Gastroesophageal sphincter (tissue), 4 donors: ENCODE measurements around the gene PPM1H. TPM values are rescaled to one million over a fixed set of nuclear protein-coding genes. Genes with fewer than 3 reads are reported as not detected.

ENCODE experiments used
- ATAC-seq: fragments of 150-250 bp; one replicate; pipeline ENCODE4 v1.9.1; 2016; ENCODE audit warnings: mild to moderate bottlenecking, moderate library complexity
- H3K27ac ChIP-seq, 4 donors: fragments of 200-600 bp; sonication (generic) in 3 of 4; 1 replicate in 3 of 4; 2 replicates in 1 of 4; pipeline ENCODE4 v1.5.1; 2016 to 2019
- H3K27me3 ChIP-seq: fragments of 200-600 bp; sonication (generic); one replicate; pipeline ENCODE4 v1.5.1; 2019
- H3K36me3 ChIP-seq, 2 donors: fragments of 200-600 bp; sonication (generic); one replicate each; pipeline ENCODE4 v1.5.1; 2019; ENCODE audit warnings: control low read depth in 1 of 2
- H3K4me1 ChIP-seq, 3 donors: fragments of 200-600 bp; sonication (generic); 1 replicate in 2 of 3; 2 replicates in 1 of 3; pipeline ENCODE4 v1.5.1; 2016 to 2019; ENCODE audit warnings: control low read depth in 2 of 3
- H3K4me3 ChIP-seq, 2 donors: fragments of 200-600 bp; sonication (generic); one replicate each; pipeline ENCODE4 v1.5.1; 2019; ENCODE audit warnings: mild to moderate bottlenecking in 1 of 2, moderate library complexity in 1 of 2
- H3K9me3 ChIP-seq, 3 donors: fragments of 200-600 bp; sonication (generic); one replicate each; pipeline ENCODE4 v1.5.1; 2017 to 2019; ENCODE audit warnings: control low read depth in 2 of 3
- EP300 ChIP-seq: sonication (generic); formaldehyde crosslinking; IDR thresholded peaks from one replicate; pipeline ENCODE4 v1.6.1; 2017; ENCODE audit warnings: antibody characterized with exemption, mild to moderate bottlenecking
- POLR2A ChIP-seq, 2 donors: fragments of 450-650 bp; IDR thresholded peaks; one replicate each; pipeline ENCODE4 v1.6.1; 2017; ENCODE audit warnings: antibody characterized with exemption in 2 of 2, mild to moderate bottlenecking in 2 of 2, moderate library complexity in 1 of 2
- POLR2AphosphoS5 ChIP-seq: sonication (generic); formaldehyde crosslinking; IDR thresholded peaks from one replicate; pipeline ENCODE4 v1.6.1; 2017; ENCODE audit warnings: antibody characterized with exemption
- WGBS, 2 donors: methylation state at CpG; one replicate each; pipeline ENCODE4 v1.1.5; 2018; ENCODE audit warnings: low coverage in 1 of 2; 5-methylcytosine and 5-hydroxymethylcytosine counted together
- total RNA-seq, 4 donors: library from RNA; depleted of rRNA; stranded (reverse); fragments of >200 nt; gene quantifications; one replicate each; pipeline ENCODE4 v1.1.0, GENCODE V29; 2016
- TF ChIP-seq, protein P1 (sequence below), 4 experiments: fragments of 200-600 bp in 2 of 4; fragments of 450-650 bp in 2 of 4; sonication (generic) in 1 of 4; IDR thresholded peaks; one replicate each; pipeline ENCODE4 v1.5.1; 2017 to 2019; ENCODE audit warnings: antibody characterized with exemption in 4 of 4, mild to moderate bottlenecking in 2 of 4, moderate library complexity in 2 of 4

The PPM1H gene
- total RNA-seq, 4 donors from 2014 or later, result 1.3 to 1.9 (median 1.6) TPM

DNA sequence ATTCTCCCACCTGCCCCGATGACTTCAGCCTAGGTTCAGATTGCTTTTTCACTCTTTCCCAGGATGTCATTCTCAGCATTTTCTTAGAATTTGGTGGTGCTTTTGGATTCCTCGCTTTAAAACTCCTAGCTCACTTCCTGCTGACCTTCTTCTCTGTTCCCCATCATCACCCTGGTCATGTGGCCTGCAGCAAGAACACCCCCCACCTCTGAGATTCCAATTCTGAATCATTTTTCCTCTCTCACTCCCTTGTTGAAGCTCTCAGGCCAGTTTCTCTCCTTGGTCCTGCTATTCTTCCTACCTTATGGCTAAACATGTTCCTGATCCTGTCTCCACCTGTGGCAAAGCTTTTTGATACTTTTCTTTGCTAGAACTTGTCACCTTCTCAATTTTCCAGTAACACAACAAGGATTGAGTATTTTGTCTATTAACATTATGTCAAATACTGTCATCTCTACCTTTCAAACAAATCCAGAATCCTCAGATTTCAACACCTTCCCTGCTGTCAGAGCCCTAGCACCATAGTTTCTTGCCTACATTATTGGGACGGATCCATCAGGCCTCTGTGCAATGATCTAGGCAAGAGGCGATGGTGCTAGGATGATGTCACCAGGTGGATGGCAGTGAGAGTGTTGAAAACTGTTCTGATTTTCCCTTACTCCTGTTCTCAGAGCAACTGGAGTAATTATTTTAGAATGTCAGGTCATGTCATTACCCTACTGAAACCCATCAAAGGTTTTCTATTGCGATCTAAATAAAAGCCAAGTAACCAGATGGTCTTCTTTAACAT is 234.7 kb downstream of the PPM1H start:
- Histone ChIP-seq H3K27me3 (no peaks in the 10 kb centered on the region), H3K4me1 (peaks cover 0 to 19% (median 7%) of the 10 kb centered on the region in 3 donors), H3K9me3 (no peaks in the 10 kb centered on the region), H3K27ac (no peak overlapping the region), H3K4me3 (no peak overlapping the region), H3K36me3 (no peaks in the 10 kb centered on the region)
- no peak for ATAC-seq
- WGBS, 2 donors, result 93 to 100% methylated on average over 4 to 5 of the region's 5 CpGs
- TF ChIP-seq POLR2AphosphoS5 (no peak), POLR2A (IDR thresholded peaks at IDR 0.05) (no peak), EP300 (no peak)
- TF ChIP-seq, protein P1, sequence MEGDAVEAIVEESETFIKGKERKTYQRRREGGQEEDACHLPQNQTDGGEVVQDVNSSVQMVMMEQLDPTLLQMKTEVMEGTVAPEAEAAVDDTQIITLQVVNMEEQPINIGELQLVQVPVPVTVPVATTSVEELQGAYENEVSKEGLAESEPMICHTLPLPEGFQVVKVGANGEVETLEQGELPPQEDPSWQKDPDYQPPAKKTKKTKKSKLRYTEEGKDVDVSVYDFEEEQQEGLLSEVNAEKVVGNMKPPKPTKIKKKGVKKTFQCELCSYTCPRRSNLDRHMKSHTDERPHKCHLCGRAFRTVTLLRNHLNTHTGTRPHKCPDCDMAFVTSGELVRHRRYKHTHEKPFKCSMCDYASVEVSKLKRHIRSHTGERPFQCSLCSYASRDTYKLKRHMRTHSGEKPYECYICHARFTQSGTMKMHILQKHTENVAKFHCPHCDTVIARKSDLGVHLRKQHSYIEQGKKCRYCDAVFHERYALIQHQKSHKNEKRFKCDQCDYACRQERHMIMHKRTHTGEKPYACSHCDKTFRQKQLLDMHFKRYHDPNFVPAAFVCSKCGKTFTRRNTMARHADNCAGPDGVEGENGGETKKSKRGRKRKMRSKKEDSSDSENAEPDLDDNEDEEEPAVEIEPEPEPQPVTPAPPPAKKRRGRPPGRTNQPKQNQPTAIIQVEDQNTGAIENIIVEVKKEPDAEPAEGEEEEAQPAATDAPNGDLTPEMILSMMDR (IDR thresholded peaks at IDR 0.05), result no peak

DNA sequence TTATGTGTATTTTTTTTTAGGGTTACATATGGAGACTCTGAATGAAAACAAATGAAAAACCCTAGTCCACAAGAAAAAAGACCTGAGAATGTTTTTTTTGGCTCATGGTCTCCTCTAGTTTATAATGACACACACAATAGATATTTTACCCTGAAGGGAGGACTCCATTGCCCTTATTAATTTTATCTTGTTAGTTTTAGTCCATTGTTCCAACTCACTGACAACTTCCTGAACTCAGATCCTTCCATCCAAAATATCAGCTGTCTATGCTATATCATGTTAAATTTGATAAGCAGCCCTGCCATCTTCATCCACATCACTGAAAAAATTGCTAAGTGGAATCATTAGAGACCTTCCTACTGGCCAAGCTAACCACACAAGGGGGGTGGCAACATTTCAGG is 236.2 kb downstream of the PPM1H start:
- Histone ChIP-seq H3K27ac (no peak overlapping the region), H3K4me1 (peaks cover 0 to 22% (median 7%) of the 10 kb centered on the region in 3 donors), H3K27me3 (no peaks in the 10 kb centered on the region), H3K36me3 (no peaks in the 10 kb centered on the region), H3K4me3 (no peak overlapping the region), H3K9me3 (no peaks in the 10 kb centered on the region)
- TF ChIP-seq POLR2A (IDR thresholded peaks at IDR 0.05), result no peak
- TF ChIP-seq EP300, result no peak
- TF ChIP-seq, protein P1 (IDR thresholded peaks at IDR 0.05), result no peak
- TF ChIP-seq POLR2AphosphoS5, result no peak
- no peak for ATAC-seq

DNA sequence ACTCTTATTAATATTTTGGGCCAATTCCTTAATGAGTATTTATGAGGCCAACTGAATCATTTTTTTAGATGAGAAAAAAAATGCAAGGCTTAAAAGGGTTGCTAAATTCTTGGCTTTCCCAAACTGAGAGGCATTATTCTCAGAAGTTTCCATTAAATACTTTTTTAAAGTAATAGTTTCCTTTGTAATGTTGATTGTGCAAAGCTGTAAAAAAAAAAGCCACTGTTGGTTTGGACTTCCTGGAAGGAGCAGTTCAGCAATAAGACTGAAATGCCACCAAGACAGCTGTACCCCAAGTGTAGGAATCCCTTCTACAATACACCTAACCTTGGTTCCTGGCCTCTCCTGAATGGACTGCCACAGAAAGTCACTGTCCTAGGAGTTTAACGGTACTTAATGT is 237.1 kb downstream of the PPM1H start:
- no peaks in the 10 kb centered on the region for H3K27me3 ChIP-seq
- TF ChIP-seq POLR2AphosphoS5, result no peak
- TF ChIP-seq POLR2A (IDR thresholded peaks at IDR 0.05), result no peak
- no peak for TF ChIP-seq EP300
- TF ChIP-seq, protein P1 (IDR thresholded peaks at IDR 0.05), result no peak
- no peak for ATAC-seq
- no peak overlapping the region for H3K4me3 ChIP-seq
- no peaks in the 10 kb centered on the region for H3K36me3 ChIP-seq
- 50 to 100% methylated on average over 1 of the region's 1 CpG for WGBS, 2 donors
- H3K27ac ChIP-seq, result no peak overlapping the region
- peaks cover 0 to 22% (median 4%) of the 10 kb centered on the region in 3 donors for H3K4me1 ChIP-seq
- no peaks in the 10 kb centered on the region for H3K9me3 ChIP-seq

GRCh38 chr12:62695696-62696095 is 239.3 kb downstream of the PPM1H start:
- Histone ChIP-seq H3K27ac (no peak overlapping the region), H3K4me1 (peaks cover 0 to 12% (median 0%) of the 10 kb centered on the region in 3 donors), H3K27me3 (no peaks in the 10 kb centered on the region), H3K9me3 (no peaks in the 10 kb centered on the region), H3K4me3 (no peak overlapping the region), H3K36me3 (no peaks in the 10 kb centered on the region)
- ATAC-seq, result no peak
- TF ChIP-seq POLR2A (IDR thresholded peaks at IDR 0.05), result no peak
- TF ChIP-seq, protein P1 (IDR thresholded peaks at IDR 0.05), result no peak
- no peak for TF ChIP-seq EP300
- no peak for TF ChIP-seq POLR2AphosphoS5
- WGBS, 2 donors, result 91 to 96% methylated on average over 2 of the region's 2 CpGs

DNA sequence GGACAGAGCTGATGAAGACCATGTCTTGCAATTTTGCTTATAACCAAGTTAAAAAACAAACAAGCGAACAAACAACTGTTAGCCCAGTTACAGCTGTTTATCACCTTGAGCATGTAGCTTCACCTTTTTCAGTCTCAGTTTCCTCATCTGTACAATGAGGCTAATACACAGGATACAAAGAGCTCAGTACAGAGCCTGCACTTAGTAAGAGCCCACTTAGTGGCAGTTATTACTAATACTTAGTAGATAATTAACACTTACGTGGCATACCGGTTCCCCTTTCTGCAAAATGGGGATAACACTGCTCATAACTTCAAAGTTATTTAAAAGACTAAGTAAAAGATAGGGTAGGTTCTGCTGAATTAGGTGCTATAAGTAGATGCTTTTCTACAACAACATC is 240.3 kb downstream of the PPM1H start:
- Histone ChIP-seq H3K27me3 (no peaks in the 10 kb centered on the region), H3K36me3 (no peaks in the 10 kb centered on the region), H3K4me3 (no peak overlapping the region), H3K27ac (no peak overlapping the region), H3K9me3 (no peaks in the 10 kb centered on the region), H3K4me1 (peaks cover 0 to 15% (median 0%) of the 10 kb centered on the region in 3 donors)
- 96 to 97% methylated on average over 3 of the region's 3 CpGs for WGBS, 2 donors
- no peak for ATAC-seq
- TF ChIP-seq POLR2A (IDR thresholded peaks at IDR 0.05), result no peak
